HepG2 (cell line): ENCODE data around the gene UACA. TPM values are rescaled to one million over a fixed set of nuclear protein-coding genes. Genes with fewer than 3 reads are reported as not detected.
A peak's percentile ranks its signal among the peaks of the same experiment; 100 is the strongest.

Experiments
- ATAC-seq: fragments of 200-7000 bp; cut with Tn5 transposase; 3 replicates; pipeline ENCODE4 v1.9.1; 2020; ENCODE audit warnings: mild to moderate bottlenecking, moderate library complexity
- BruUV-seq: library from RNA; stranded (reverse); fragments of 400-500 nt; replicated peaks from 2 replicates; lab custom pipeline; 2021; lab: Mats Ljungman, UMichigan
- CTCF ChIA-PET: fragments of 300-600 bp; formaldehyde crosslinking; extraction: SDS; loops from one replicate; lab custom pipeline; 2021; ENCODE audit warnings: low total read pairs, inconsistent platforms, low intra/inter-chr PET ratio; lab: Yijun Ruan, JAX
- POLR2A ChIA-PET: fragments of 350-600 bp; sonication (Branson Sonifier 250); formaldehyde crosslinking; loops from one replicate; lab custom pipeline; 2020; ENCODE audit warnings: antibody characterized with exemption, inconsistent platforms; lab: Yijun Ruan, JAX
- DNase-seq: peaks from one replicate; pipeline ENCODE4 v3.0.0-alpha.2; 2015; ENCODE audit warnings: low spot score
- FAIRE-seq: peaks from 3 replicates; lab custom pipeline; 2011; peaks lifted over from hg19 to GRCh38; lab: Jason Lieb, UNC
- H2AFZ ChIP-seq: one replicate; pipeline ENCODE4 v1.6.1; 2011; ENCODE audit warnings: low read length, inconsistent platforms
- H3K27ac ChIP-seq: fragments of 300-600 bp; 3 replicates; pipeline ENCODE4 v1.8.0; 2011; ENCODE audit warnings: mixed run types, mild to moderate bottlenecking, mixed read lengths, low read length, inconsistent platforms; ENCODE audit not compliant: insufficient read depth; ENCODE audit errors: extremely low read length
- H3K27me3 ChIP-seq, 2 experiments: fragments of 200-600 bp in 1 of 2; 2 replicates in 1 of 2; 3 replicates in 1 of 2; pipeline versions ENCODE4 v1.6.0 to v1.8.0; 2011; ENCODE audit warnings: low read length in 2 of 2, mild to moderate bottlenecking in 2 of 2, moderate library complexity in 2 of 2, inconsistent platforms in 1 of 2; ENCODE audit not compliant: insufficient read depth in 2 of 2, control insufficient read depth in 1 of 2
- H3K36me3 ChIP-seq, 2 experiments: fragments of 200-600 bp in 1 of 2; replicated peaks in 1 of 2; 2 replicates in 1 of 2; 3 replicates in 1 of 2; pipeline versions ENCODE4 v1.5.1 to v1.8.0; 2011; ENCODE audit warnings: low read length in 2 of 2, inconsistent platforms in 1 of 2; ENCODE audit not compliant: insufficient read depth in 2 of 2, control insufficient read depth in 1 of 2
- H3K4me1 ChIP-seq: 2 replicates; pipeline ENCODE4 v1.5.1; 2012; ENCODE audit warnings: low read length, inconsistent platforms; ENCODE audit not compliant: insufficient read depth
- H3K4me2 ChIP-seq: 2 replicates; pipeline ENCODE4 v1.6.0; 2011; ENCODE audit warnings: low read depth, low read length, inconsistent platforms
- H3K4me3 ChIP-seq, 3 experiments: fragments of 200-600 bp in 1 of 3; sonication (generic), shearing (Covaris generic) in 1 of 3; replicated peaks in 1 of 3; 2 replicates each; pipeline ENCODE4 v1.5.1; 2011 to 2016; ENCODE audit warnings: low read length in 3 of 3, inconsistent platforms in 2 of 3, low read depth in 2 of 3, mild to moderate bottlenecking in 2 of 3, control low read depth in 1 of 3, mixed read lengths in 1 of 3; ENCODE audit not compliant: insufficient read depth in 1 of 3
- H3K79me2 ChIP-seq: one replicate; pipeline ENCODE4 v1.6.1; 2011; ENCODE audit warnings: low read length, inconsistent platforms; ENCODE audit not compliant: insufficient read depth
- H3K9ac ChIP-seq: 2 replicates; pipeline ENCODE4 v1.6.0; 2011; ENCODE audit warnings: mild to moderate bottlenecking, low read depth, low read length, inconsistent platforms; ENCODE audit not compliant: insufficient read depth
- H3K9me3 ChIP-seq: 2 replicates; pipeline ENCODE4 v1.5.1; 2012; ENCODE audit warnings: mild to moderate bottlenecking, low read length
- H4K20me1 ChIP-seq: 2 replicates; pipeline ENCODE4 v1.6.0; 2011; ENCODE audit warnings: inconsistent platforms, mild to moderate bottlenecking, low read length, moderate library complexity; ENCODE audit not compliant: insufficient read depth
- BCL3 ChIP-seq: sonication (generic); formaldehyde crosslinking; IDR thresholded peaks from 2 replicates; pipeline ENCODE4 v1.5.1; 2020; ENCODE audit warnings: mild to moderate bottlenecking, missing genetic modification reagents, moderate library complexity
- CEBPB ChIP-seq: IDR thresholded peaks from 2 replicates; pipeline ENCODE4 v1.6.1; 2011; ENCODE audit warnings: low read depth, low read length, improper control_type of control experiment, borderline replicate concordance
- PRDM4 ChIP-seq: sonication (generic); formaldehyde crosslinking; IDR thresholded peaks from 2 replicates; pipeline ENCODE4 v1.9.0; 2021; ENCODE audit warnings: missing genetic modification reagents, borderline replicate concordance
- SALL1 ChIP-seq: sonication (generic); formaldehyde crosslinking; IDR thresholded peaks from 2 replicates; pipeline ENCODE4 v1.8.0; 2022; ENCODE audit warnings: mild to moderate bottlenecking, missing genetic modification reagents
- ZBTB34 ChIP-seq: sonication (generic); formaldehyde crosslinking; IDR thresholded peaks from 2 replicates; pipeline ENCODE4 v1.8.0; 2022; ENCODE audit warnings: mild to moderate bottlenecking, missing genetic modification reagents
- ZFX ChIP-seq: sonication (generic); formaldehyde crosslinking; IDR thresholded peaks from 2 replicates; pipeline ENCODE4 v1.4.0; 2020; ENCODE audit warnings: mild to moderate bottlenecking, low read depth, missing genetic modification reagents, moderate library complexity
- ZNF407 ChIP-seq: sonication (generic); formaldehyde crosslinking; IDR thresholded peaks from one replicate; pipeline ENCODE4 v1.5.1; 2020; ENCODE audit warnings: mild to moderate bottlenecking, missing genetic modification reagents; ENCODE audit errors: not compliant biosample characterization
- WGBS: methylation state at CpG from one replicate; pipeline ENCODE4 v1.1.6; 2017; ENCODE audit warnings: low lambda C conversion rate; 5-methylcytosine and 5-hydroxymethylcytosine counted together
- in situ Hi-C: cut with HindIII; loops from 2 replicates; pipeline ENCODE4 v1.10.0; 2017; ENCODE audit warnings: low pct_unique_long_range_greater_than_20kb; ENCODE audit not compliant: extremely low pct_ligation_motif_present
- intact Hi-C: fragments of 100-400 bp; cut with micrococcal nuclease; formaldehyde crosslinking; loops from one replicate; pipeline ENCODE4 v1.10.0; 2022; ENCODE audit not compliant: unreplicated experiment
- polyA plus RNA-seq, 8 experiments: library from polyadenylated mRNA; depleted of rRNA in 3 of 8; stranded (reverse) in 7 of 8; unstranded in 1 of 8; fragments of >200 nt; fragmentation: Illumina TruSeq in 4 of 8; extraction: Trizol in 4 of 8; gene quantifications; 2 replicates each; pipeline versions ENCODE4 v1.2.1 to v1.2.3, GENCODE V29; 2011 to 2016; ENCODE audit warnings: low read depth in 4 of 8, missing spikeins in 1 of 8, mixed read lengths in 1 of 8; ENCODE audit not compliant: insufficient read depth in 1 of 8
- total RNA-seq, 5 experiments: library from RNA; depleted of rRNA; stranded (reverse); fragments of >200 nt; fragmentation: Illumina TruSeq; extraction: Trizol; gene quantifications; 2 replicates each; pipeline ENCODE4 v1.2.3, GENCODE V29; 2016; ENCODE audit warnings: low read depth in 1 of 5

UACA gene
- total and polyA plus RNA-seq, 2 of the 13 experiments (the other 11 are each of a cell fraction or from before 2014, with no cell fraction given): 17.8 to 39.2 TPM

- TF ChIP-seq BCL3 (CRISPR knock-in tag): no peak
- TF ChIP-seq, all 625 proteins: peak for 7
These were observed 21.6 kb downstream of the UACA start (continued) for GRCh38 chr15:70741677-70742293.

- WGBS: 24% methylated on average over 1 of the region's 1 CpG
- Histone ChIP-seq H3K9ac (0 out of 2 replicates have a peak overlapping the region, but pooled peaks have one; percentile 0), H3K36me3 (no peaks in the 10 kb centered on the region), H3K27me3 (no peaks in the 10 kb centered on the region), H4K20me1 (no peaks in the 10 kb centered on the region), H3K27ac (peak overlapping the region; percentile 27), H3K9me3 (no peaks in the 10 kb centered on the region), H3K4me1 (peaks cover 31% of the 10 kb centered on the region), H2AFZ (no peak overlapping the region), H3K4me2 (0 out of 2 replicates have a peak overlapping the region, but pooled peaks have one; percentile 13), H3K4me3 (no peak overlapping the region), H3K79me2 (no peaks in the 10 kb centered on the region)
- CTCF ChIA-PET: no interaction called here
- in situ Hi-C loops (no loop called here), intact Hi-C loops (no loop called here)
- no TSS peak for BruUV-seq
- DNase-seq: peak; percentile 55
- FAIRE-seq: peak; percentile 30
- POLR2A ChIA-PET: no interaction called here
- peak; percentile 86 for ATAC-seq
- no peak for TF ChIP-seq ZBTB34 (CRISPR knock-in tag)
- no peak for TF ChIP-seq PRDM4 (CRISPR knock-in tag)
- no peak for TF ChIP-seq ZNF407
- no peak for TF ChIP-seq ZFX
- TF ChIP-seq CEBPB: peak; percentile 53; the same call in 1 of the 2 replicates
- 0 out of 2 replicates have a peak, but pooled peaks have one; percentile 15 for TF ChIP-seq SALL1 (CRISPR knock-in tag)
These were observed 22.2 kb downstream of the UACA start for GRCh38 chr15:70741107-70741531.
